Osteoblast (primary cell): ENCODE measurements around the gene IQGAP3. TPM values are rescaled to one million over a fixed set of nuclear protein-coding genes. Genes with fewer than 3 reads are reported as not detected.

Source experiments
- DNase-seq: peaks from one replicate; pipeline ENCODE4 v3.0.0; 2011; ENCODE audit warnings: low spot score, mixed read lengths; ENCODE audit not compliant: insufficient read length; ENCODE audit errors: missing footprints
- H2AFZ ChIP-seq: 2 replicates; pipeline ENCODE4 v1.6.0; 2011; ENCODE audit warnings: mild to moderate bottlenecking, low read length
- H3K27ac ChIP-seq: 2 replicates; pipeline ENCODE4 v1.5.1; 2011; ENCODE audit warnings: mild to moderate bottlenecking, low read depth, low read length, moderate library complexity
- H3K27me3 ChIP-seq: 2 replicates; pipeline ENCODE4 v1.6.0; 2012; ENCODE audit warnings: mild to moderate bottlenecking, control low read depth, inconsistent platforms, low read length, moderate library complexity; ENCODE audit not compliant: insufficient read depth
- H3K36me3 ChIP-seq: 2 replicates; pipeline ENCODE4 v1.5.1; 2011; ENCODE audit warnings: mild to moderate bottlenecking, low read length, control low read depth, moderate library complexity; ENCODE audit not compliant: insufficient read depth
- H3K4me1 ChIP-seq: 2 replicates; pipeline ENCODE4 v1.5.1; 2011; ENCODE audit warnings: mild to moderate bottlenecking, low read length, control low read depth, moderate library complexity; ENCODE audit not compliant: insufficient read depth
- H3K4me2 ChIP-seq: 2 replicates; pipeline ENCODE4 v1.6.0; 2011; ENCODE audit warnings: mild to moderate bottlenecking, low read length; ENCODE audit not compliant: insufficient read depth
- H3K4me3 ChIP-seq: fragments of 200-600 bp; sonication (generic); 3 replicates; pipeline ENCODE4 v1.5.1; 2012; ENCODE audit warnings: mild to moderate bottlenecking, low read length, inconsistent platforms; ENCODE audit not compliant: insufficient read depth
- H3K79me2 ChIP-seq: 2 replicates; pipeline ENCODE4 v1.6.0; 2012; ENCODE audit warnings: mild to moderate bottlenecking, low read length, control low read depth, inconsistent platforms; ENCODE audit not compliant: insufficient read depth
- H3K9me3 ChIP-seq: 2 replicates; pipeline ENCODE4 v1.5.1; 2011; ENCODE audit warnings: low read depth, low read length, control low read depth
- H4K20me1 ChIP-seq: 2 replicates; pipeline ENCODE4 v1.6.0; 2012; ENCODE audit warnings: mild to moderate bottlenecking, low read length, control low read depth; ENCODE audit not compliant: insufficient read depth
- CTCF ChIP-seq: IDR thresholded peaks from 2 replicates; pipeline ENCODE4 v1.5.1; 2011; ENCODE audit warnings: mild to moderate bottlenecking, low read depth, low read length, moderate library complexity; ENCODE audit errors: extremely low read depth
- total RNA-seq: library from RNA; depleted of rRNA; stranded (reverse); fragments of >200 nt; gene quantifications from 2 replicates; pipeline ENCODE4 v1.2.3, GENCODE V29; 2012

The IQGAP3 gene
- total RNA-seq, 1 donor: 2.9 TPM

GRCh38 chr1:156551869-156552268, 20.5 kb downstream of the IQGAP3 start:
- Histone ChIP-seq H3K4me3 (no peak overlapping the region), H4K20me1 (no peaks in the 10 kb centered on the region), H3K9me3 (no peaks in the 10 kb centered on the region), H3K36me3 (peaks cover 49% of the 10 kb centered on the region), H2AFZ (peak overlapping the region; percentile 54), H3K27me3 (no peaks in the 10 kb centered on the region), H3K27ac (peak overlapping the region; percentile 35), H3K79me2 (no peaks in the 10 kb centered on the region), H3K4me1 (peaks cover 8% of the 10 kb centered on the region), H3K4me2 (no peak overlapping the region)
- TF ChIP-seq CTCF: no peak
- DNase-seq: no peak

GRCh38 chr1:156551066-156551643, 21.2 kb downstream of the IQGAP3 start:
- peaks cover 48% of the 10 kb centered on the region for H3K36me3 ChIP-seq
- H3K4me3 ChIP-seq: no peak overlapping the region
- DNase-seq: no peak
- no peaks in the 10 kb centered on the region for H3K79me2 ChIP-seq
- H3K9me3 ChIP-seq: no peaks in the 10 kb centered on the region
- H3K4me2 ChIP-seq: no peak overlapping the region
- H2AFZ ChIP-seq: no peak overlapping the region
- no peaks in the 10 kb centered on the region for H4K20me1 ChIP-seq
- no peak for TF ChIP-seq CTCF
- peaks cover 10% of the 10 kb centered on the region for H3K4me1 ChIP-seq
- H3K27me3 ChIP-seq: no peaks in the 10 kb centered on the region
- peak overlapping the region; percentile 35 for H3K27ac ChIP-seq

GRCh38 chr1:156550346-156550745, 22.0 kb downstream of the IQGAP3 start:
- H3K9me3 ChIP-seq: no peaks in the 10 kb centered on the region
- TF ChIP-seq CTCF: no peak
- no peak overlapping the region for H2AFZ ChIP-seq
- H4K20me1 ChIP-seq: no peaks in the 10 kb centered on the region
- H3K27ac ChIP-seq: no peak overlapping the region
- no peak overlapping the region for H3K4me2 ChIP-seq
- no peak overlapping the region for H3K4me3 ChIP-seq
- no peaks in the 10 kb centered on the region for H3K79me2 ChIP-seq
- no peaks in the 10 kb centered on the region for H3K27me3 ChIP-seq
- peaks cover 10% of the 10 kb centered on the region for H3K4me1 ChIP-seq
- DNase-seq: no peak
- peaks cover 41% of the 10 kb centered on the region for H3K36me3 ChIP-seq

- H3K4me3 ChIP-seq: no peak overlapping the region
- H2AFZ ChIP-seq: no peak overlapping the region
- TF ChIP-seq CTCF: no peak
- H3K27me3 ChIP-seq: no peaks in the 10 kb centered on the region
- no peaks in the 10 kb centered on the region for H4K20me1 ChIP-seq
- H3K27ac ChIP-seq: no peak overlapping the region
- H3K79me2 ChIP-seq: no peaks in the 10 kb centered on the region
- DNase-seq: no peak
- H3K4me1 ChIP-seq: peaks cover 10% of the 10 kb centered on the region
- H3K9me3 ChIP-seq: no peaks in the 10 kb centered on the region
- H3K4me2 ChIP-seq: no peak overlapping the region
- peaks cover 40% of the 10 kb centered on the region for H3K36me3 ChIP-seq
These were observed 22.5 kb downstream of the IQGAP3 start for GRCh38 chr1:156549831-156550230.
